Esophagus squamous epithelium (tissue), 5 donors: Measurements from ENCODE around the gene RNASEH2C. TPM values are rescaled to one million over a fixed set of nuclear protein-coding genes. Genes with fewer than 3 reads are reported as not detected.

Experiments
- DNase-seq: peaks from one replicate; lab custom pipeline; 2025; lab: John Stamatoyannopoulos, UW
- H3K27ac ChIP-seq, 4 donors: fragments of 200-600 bp; sonication (generic); one replicate each; pipeline ENCODE4 v1.5.1; 2016 to 2019; ENCODE audit warnings: mild to moderate bottlenecking in 1 of 4
- H3K27me3 ChIP-seq, 4 donors: fragments of 200-600 bp; sonication (generic); 1 replicate in 3 of 4; 2 replicates in 1 of 4; pipeline versions ENCODE4 v1.5.1 to v1.6.0; 2017 to 2021; ENCODE audit warnings: antibody characterized with exemption in 1 of 4
- H3K36me3 ChIP-seq, 3 donors: fragments of 200-600 bp; sonication (generic); one replicate each; pipeline ENCODE4 v1.5.1; 2016 to 2019
- H3K4me1 ChIP-seq, 3 donors: fragments of 200-600 bp; sonication (generic); one replicate each; pipeline ENCODE4 v1.5.1; 2017 to 2019
- H3K4me3 ChIP-seq, 4 donors: fragments of 200-600 bp; sonication (generic); 1 replicate in 3 of 4; 2 replicates in 1 of 4; pipeline ENCODE4 v1.5.1; 2016 to 2019; ENCODE audit warnings: mild to moderate bottlenecking in 2 of 4, moderate library complexity in 1 of 4
- H3K9me3 ChIP-seq, 3 donors: fragments of 200-600 bp; sonication (generic); one replicate each; pipeline ENCODE4 v1.5.1; 2016 to 2019
- CTCF ChIP-seq, 6 experiments: fragments of 450-650 bp in 4 of 6; fragments of 200-600 bp in 2 of 6; sonication (generic) in 2 of 6; IDR thresholded peaks; one replicate each; pipeline ENCODE4 v1.5.1; 2016 to 2019; ENCODE audit warnings: antibody characterized with exemption in 6 of 6, mild to moderate bottlenecking in 4 of 6, moderate library complexity in 4 of 6
- POLR2A ChIP-seq, 4 donors: fragments of 450-650 bp; IDR thresholded peaks; one replicate each; pipeline ENCODE4 v1.6.1; 2017; ENCODE audit warnings: antibody characterized with exemption in 4 of 4, mild to moderate bottlenecking in 4 of 4, moderate library complexity in 3 of 4
- WGBS, 2 donors: methylation state at CpG; one replicate each; pipeline ENCODE4 v1.1.5; 2018; 5-methylcytosine and 5-hydroxymethylcytosine counted together
- intact Hi-C: fragments of 100-400 bp; cut with DNase I; formaldehyde crosslinking; loops from one replicate; pipeline ENCODE4 v1.15.0; 2022
- total RNA-seq, 4 donors: library from RNA; depleted of rRNA; stranded (reverse); fragments of >200 nt; gene quantifications; one replicate each; pipeline ENCODE4 v1.1.0, GENCODE V29; 2016
- donor health status: DM: yes; HTN: yes; CAD: no.

The RNASEH2C gene
- total RNA-seq, 4 donors from 2014 or later: 39.9 to 59.5 (median 50.8) TPM

DNA sequence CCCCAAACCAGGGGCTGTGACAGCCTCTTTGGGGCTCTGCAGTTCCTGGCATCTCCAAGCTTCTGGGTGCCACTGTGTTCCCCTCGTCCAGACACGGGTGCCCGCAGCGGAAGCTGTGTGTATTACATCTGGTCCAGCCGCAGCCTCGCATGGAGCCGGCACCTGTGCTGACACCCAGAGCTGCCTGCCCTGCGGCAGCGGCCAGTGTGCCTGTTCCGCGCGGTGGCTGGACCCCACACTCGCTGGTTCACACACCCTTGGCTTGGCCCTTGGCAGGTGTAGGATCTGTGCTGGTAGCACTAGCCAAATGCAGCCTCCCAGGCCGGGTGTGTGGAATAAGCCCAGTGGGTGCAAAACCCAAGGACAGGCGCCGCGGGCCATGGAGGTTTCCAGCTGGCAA is 24.5 kb upstream of the RNASEH2C start:
- intact Hi-C loops: no loop called here
- Histone ChIP-seq H3K27me3 (peaks cover 0 to 37% (median 0%) of the 10 kb centered on the region in 4 donors), H3K9me3 (no peaks in the 10 kb centered on the region), H3K4me1 (peaks cover 0 to 4% (median 0%) of the 10 kb centered on the region in 3 donors), H3K4me3 (no peak overlapping the region), H3K27ac (no peak overlapping the region), H3K36me3 (no peaks in the 10 kb centered on the region)
- DNase-seq: no peak
- 75 to 100% methylated on average over 4 to 6 of the region's 17 CpGs for WGBS, 2 donors
- TF ChIP-seq CTCF (IDR thresholded peaks at IDR 0.05): no peak
- TF ChIP-seq POLR2A (IDR thresholded peaks at IDR 0.05): no peak

DNA sequence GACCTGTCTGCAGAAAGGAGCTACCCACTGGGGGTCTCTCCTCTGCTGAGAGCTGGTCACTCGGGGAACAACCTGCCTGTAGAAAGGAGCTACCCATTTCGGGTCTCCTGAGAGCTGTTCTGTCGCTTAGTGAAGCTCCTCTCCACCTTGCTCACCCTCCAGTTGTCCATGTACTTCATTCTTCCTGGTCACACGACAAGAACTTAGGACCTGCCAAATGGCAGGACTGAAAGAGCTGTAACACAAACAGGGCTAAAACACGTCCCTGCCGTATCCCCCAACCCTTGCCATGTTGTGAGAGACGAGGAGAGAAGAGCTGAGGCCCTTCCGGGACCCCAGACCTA is 24.1 kb upstream of the RNASEH2C start:
- TF ChIP-seq POLR2A (IDR thresholded peaks at IDR 0.05) (no peak), CTCF (IDR thresholded peaks at IDR 0.05) (no peak)
- intact Hi-C loops: no loop called here
- Histone ChIP-seq H3K4me3 (no peak overlapping the region), H3K36me3 (no peaks in the 10 kb centered on the region), H3K4me1 (peaks cover 0 to 4% (median 0%) of the 10 kb centered on the region in 3 donors), H3K27me3 (peaks cover 0 to 33% (median 0%) of the 10 kb centered on the region in 4 donors), H3K9me3 (no peaks in the 10 kb centered on the region), H3K27ac (no peak overlapping the region)
- DNase-seq: no peak
- WGBS, 2 donors: 79 to 82% methylated on average over 5 to 7 of the region's 8 CpGs

- Histone ChIP-seq H3K4me3 (no peak overlapping the region), H3K9me3 (no peaks in the 10 kb centered on the region), H3K4me1 (peaks cover 0 to 4% (median 0%) of the 10 kb centered on the region in 3 donors), H3K27ac (no peak overlapping the region), H3K36me3 (no peaks in the 10 kb centered on the region), H3K27me3 (peaks cover 0 to 30% (median 0%) of the 10 kb centered on the region in 4 donors)
- WGBS, 2 donors: 60 to 81% methylated on average over 8 of the region's 18 CpGs
- peak in 2 of 6 experiments; percentile 12 to 24 for TF ChIP-seq CTCF (IDR thresholded peaks at IDR 0.05)
- no peak for TF ChIP-seq POLR2A (IDR thresholded peaks at IDR 0.05)
- intact Hi-C loops: no loop called here
- DNase-seq: no peak
Observed at GRCh38 chr11:65744026-65744698, 23.6 kb upstream of the RNASEH2C start.

- H3K36me3 ChIP-seq: no peaks in the 10 kb centered on the region
- TF ChIP-seq POLR2A (IDR thresholded peaks at IDR 0.05): no peak
- TF ChIP-seq CTCF (IDR thresholded peaks at IDR 0.05): no peak
- no peak overlapping the region for H3K4me3 ChIP-seq
- WGBS, 2 donors: 81 to 87% methylated on average over 5 to 10 of the region's 10 CpGs
- H3K27ac ChIP-seq: no peak overlapping the region
- intact Hi-C loops: no loop called here
- H3K27me3 ChIP-seq: peaks cover 0 to 34% (median 0%) of the 10 kb centered on the region in 4 donors
- no peak for DNase-seq
- peaks cover 0 to 4% (median 0%) of the 10 kb centered on the region in 3 donors for H3K4me1 ChIP-seq
- H3K9me3 ChIP-seq: no peaks in the 10 kb centered on the region
Observed at GRCh38 chr11:65743681-65744025, 23.1 kb upstream of the RNASEH2C start.

DNA sequence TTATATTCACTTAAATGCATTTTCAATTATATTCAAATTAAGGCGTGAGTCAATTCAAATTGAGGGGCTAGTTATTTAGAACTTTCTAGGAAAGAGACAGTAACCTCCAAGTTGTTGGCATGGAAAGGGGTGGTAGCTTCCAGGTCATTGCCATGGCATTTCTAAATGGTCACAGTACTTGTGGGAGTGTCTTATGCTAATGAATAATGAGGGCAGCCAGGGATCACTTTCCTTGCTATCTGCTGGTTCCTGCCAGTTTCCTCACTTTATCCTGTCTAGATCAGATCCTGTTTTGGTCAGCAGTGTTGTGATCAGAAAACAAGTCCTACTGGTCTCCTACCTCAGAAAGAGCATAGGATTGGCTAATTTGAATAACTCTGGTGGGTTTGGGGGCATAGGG is 21.8 kb upstream of the RNASEH2C start:
- no peaks in the 10 kb centered on the region for H3K9me3 ChIP-seq
- 81 to 85% methylated on average over 1 of the region's 1 CpG for WGBS, 2 donors

More for the DNA sequence above, 21.8 kb upstream of the RNASEH2C start:
- DNase-seq: no peak
- no peak for TF ChIP-seq CTCF (IDR thresholded peaks at IDR 0.05)
- TF ChIP-seq POLR2A (IDR thresholded peaks at IDR 0.05): no peak
- no peaks in the 10 kb centered on the region for H3K36me3 ChIP-seq
- H3K27me3 ChIP-seq: peaks cover 0 to 36% (median 0%) of the 10 kb centered on the region in 4 donors
- no peak overlapping the region for H3K27ac ChIP-seq
- intact Hi-C loops: no loop called here
- H3K4me3 ChIP-seq: no peak overlapping the region
- peaks cover 0 to 4% (median 0%) of the 10 kb centered on the region in 3 donors for H3K4me1 ChIP-seq
